Activated CD8-positive, alpha-beta memory T cell treated with anti-CD3 and anti-CD28 coated beads, Interleukin-2, amount 50 U/mL, for 1 hour (primary cell): ENCODE data around the gene ATF7.
A peak's percentile ranks its signal among the peaks of the same experiment; 100 is the strongest.
"Not testable (repeated sequence)": the region's sequence is repeated elsewhere in the genome, so short reads cannot be mapped to it uniquely, and the experiment has no call there.

Source experiments
- DNase-seq: peaks from one replicate; pipeline ENCODE4 v3.0.0-alpha.2; 2020; ENCODE audit errors: extremely low read depth

Gene ATF7

DNA sequence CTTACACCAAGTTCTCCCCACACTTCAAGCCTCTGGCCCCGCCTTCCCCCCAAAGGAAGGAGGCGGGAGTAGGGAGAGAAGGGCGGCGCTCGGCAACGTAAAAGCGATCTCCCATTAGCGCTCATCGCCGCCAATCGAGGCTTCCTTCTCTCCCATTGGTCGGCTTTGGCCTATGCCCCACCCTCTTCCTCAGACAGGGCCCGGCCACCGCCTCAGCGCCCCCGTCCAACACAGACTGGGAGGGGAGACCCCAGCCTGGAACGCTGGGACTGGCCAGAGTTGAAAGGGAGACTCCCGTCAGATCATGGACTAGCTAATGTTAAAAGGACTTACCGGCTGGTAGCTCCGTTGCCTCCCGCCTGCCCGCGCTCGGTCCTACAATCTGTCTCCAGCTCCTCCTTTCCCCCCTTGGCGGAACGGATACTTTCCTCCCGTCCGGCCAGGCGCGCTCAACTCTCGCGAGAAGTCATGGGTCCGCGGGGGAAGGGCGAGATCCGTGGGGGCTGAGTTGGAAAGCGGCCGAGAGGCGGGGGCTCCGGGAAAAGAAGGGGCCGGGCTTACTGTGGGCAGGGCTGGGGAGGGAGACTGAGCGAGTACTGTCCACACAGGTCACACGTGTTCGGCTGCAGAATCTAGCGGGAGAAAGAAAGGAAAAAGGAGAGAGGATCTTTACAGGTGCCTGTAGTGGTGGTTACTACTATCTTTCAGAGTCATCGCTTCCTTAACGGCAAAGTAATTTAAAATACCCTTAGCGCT lies at the start of gene ATF7:
Gene ATF7 (minus strand): TSS at position 437 of the 756 bp plus-strand sequence. CDS start 25,382 bp downstream, outside the sequence.
- peak; percentile 91 for DNase-seq

DNA sequence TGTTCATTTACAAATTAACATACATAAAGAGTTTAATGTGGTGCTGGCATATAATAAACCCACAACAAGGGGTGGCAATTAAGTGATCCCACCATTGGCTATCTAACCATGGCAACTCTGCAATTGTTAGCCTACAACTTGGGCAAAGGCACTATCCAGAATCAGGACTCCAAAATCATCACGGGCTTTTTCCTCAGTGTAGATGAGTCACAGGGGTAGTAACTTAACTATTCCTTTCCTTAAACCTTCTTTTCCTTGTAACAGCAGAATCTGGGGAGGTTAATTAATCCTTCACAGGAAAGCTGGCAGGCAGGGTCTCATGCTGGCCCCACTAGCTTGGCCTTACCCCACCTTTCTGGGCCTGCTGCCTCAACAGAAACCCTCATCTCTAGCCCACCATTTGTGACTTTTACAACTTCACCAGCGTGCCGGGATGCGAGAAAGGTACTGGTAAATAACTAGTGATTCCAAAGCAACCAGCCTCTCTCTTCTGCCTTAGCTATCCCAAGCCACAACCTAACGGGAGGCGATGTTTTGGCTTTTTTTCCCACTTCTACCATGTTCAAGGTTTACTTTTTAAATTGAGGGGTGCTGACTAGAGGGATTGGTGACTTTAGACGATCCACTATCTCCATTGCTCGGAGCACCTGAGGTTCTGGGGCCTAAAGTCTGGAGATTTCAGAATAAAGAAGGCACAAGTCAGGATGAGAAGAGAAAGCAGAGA lies 49.0 kb upstream of the ATF7 start:
- DNase-seq, result no peak

DNA sequence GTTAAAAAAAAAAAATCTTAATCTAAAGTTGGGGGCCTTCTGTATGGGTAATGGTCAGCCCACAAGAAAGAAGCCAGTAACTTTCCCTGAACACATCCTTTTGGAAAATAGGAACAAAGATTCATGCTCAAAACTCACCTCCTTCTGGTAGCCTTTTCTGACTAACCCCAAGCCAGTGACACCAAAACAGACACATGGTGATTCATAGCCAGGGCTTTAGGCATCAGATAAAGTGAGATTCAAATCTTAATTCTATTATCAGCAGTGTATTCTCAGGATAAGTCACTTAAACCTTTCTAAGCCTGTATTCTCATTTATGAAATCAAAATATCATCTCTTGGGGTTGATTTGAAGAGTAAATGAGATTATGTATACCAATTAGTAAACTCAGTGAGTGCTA lies 44.8 kb upstream of the ATF7 start:
- DNase-seq, result no peak

DNA sequence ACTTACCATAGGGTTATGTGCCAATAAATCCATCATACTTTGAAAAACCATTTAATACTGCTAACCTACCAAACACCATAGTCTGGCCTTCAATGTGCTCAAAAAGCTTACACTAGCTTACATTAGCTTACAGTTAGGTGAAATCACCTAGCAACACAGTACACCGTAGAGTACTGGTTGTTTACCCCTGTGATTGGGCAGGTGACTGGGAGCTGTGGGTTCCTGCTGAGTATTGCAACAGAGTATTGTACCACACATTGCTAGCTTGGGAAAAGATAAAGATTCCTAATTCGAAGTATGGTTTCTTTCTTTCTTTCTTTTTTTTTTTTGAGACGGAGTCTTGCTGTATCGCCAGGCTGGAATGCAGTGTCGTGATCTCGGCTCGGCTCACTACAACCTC lies 44.1 kb upstream of the ATF7 start:
- no peak for DNase-seq

DNA sequence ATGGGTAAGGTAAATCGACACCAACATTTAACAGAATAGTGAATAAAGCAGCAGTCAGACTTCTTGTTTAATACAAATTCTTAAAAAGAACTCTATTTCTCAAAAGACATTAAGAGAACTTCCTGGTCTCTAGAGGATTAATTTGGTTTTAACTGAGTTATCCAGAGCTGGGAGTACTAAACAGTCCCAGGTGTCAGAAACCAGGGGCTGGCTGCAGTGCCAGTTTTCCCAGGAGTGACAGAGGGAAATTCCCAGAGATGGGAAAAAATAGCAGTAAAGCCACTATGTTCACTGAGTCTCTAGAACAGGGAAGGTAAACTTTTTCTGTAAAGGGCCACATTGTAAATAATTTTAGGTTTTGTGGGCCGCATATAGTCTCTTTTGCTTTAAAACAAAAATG lies 40.9 kb upstream of the ATF7 start:
- no peak for DNase-seq

DNA sequence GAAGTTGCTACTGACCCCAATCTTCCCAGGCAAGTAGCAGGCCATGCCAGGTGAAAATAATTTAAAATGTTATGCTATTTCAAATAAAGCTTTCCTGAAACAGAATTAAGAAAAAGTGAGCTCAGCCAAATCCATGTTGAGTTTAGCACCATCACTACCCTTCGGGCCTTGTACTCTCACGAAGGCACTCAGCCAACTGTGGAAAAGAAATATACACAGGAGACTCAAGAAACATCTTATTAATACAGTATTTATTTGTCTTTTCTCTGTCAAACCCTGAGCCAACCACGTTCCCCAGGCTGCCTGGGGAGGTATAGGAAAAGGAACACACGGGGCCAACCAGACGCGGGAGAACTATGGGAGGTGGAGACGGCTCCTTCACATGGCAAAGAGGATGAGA lies 38.8 kb upstream of the ATF7 start:
- DNase-seq, result no peak

DNA sequence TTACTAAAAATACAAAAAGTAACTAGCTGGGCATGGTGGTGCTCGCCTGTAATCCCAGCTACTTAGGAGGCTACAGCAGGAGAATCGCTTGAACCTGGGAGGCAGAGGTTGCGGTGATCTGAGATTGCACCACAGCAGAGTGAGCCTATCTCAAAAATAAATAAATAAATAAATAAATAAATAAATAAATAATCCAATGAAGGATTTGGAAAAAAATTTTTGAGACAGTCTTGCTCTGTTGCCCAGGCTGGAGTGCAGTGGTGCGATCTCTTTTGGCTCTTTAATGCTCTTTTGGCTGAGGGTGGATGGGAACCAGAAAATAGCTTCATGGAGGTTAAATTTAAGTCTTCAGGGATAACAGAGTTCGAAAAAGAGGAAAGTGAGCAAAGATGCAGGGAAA lies 38.0 kb upstream of the ATF7 start:
- DNase-seq, result no peak

DNA sequence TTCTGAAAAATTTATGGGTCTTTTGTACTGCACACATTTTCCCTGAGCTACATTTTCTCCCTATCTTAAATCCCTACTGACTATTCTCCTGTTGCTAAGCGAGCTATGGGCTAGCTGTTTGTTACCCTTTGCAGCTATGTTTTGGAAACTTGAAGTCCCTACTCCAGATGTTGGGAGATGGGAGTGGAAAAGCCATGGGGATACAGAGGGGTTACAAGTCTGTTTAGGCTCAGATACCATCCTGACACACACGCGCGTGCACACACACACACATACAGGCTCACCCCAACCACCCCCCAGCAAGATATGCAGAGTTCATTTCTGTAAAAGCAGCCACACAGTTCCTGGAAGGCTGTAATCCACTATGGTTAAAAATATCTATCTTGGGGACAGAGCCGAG lies 33.9 kb upstream of the ATF7 start:
- DNase-seq, result no peak

DNA sequence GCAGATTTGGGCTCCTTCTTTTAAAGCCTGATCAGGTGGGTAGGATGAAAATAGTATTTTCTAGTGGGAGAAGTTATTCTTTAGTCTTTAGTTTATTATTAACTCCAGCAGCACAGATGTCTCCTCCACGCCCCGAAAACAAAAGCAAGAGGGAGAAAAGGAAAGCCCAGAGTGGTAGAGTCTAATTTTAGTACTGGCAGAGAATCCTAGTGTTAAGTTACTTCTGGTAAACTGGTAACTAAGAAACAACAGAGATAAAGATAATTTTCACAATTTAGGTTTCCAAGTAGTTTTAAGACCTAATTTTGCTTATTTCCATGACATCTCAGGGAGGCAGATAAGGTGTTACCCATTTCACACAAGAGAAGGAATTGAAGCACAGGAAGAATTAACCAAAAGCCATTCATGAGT lies 33.4 kb upstream of the ATF7 start:
- DNase-seq, result no peak

DNA sequence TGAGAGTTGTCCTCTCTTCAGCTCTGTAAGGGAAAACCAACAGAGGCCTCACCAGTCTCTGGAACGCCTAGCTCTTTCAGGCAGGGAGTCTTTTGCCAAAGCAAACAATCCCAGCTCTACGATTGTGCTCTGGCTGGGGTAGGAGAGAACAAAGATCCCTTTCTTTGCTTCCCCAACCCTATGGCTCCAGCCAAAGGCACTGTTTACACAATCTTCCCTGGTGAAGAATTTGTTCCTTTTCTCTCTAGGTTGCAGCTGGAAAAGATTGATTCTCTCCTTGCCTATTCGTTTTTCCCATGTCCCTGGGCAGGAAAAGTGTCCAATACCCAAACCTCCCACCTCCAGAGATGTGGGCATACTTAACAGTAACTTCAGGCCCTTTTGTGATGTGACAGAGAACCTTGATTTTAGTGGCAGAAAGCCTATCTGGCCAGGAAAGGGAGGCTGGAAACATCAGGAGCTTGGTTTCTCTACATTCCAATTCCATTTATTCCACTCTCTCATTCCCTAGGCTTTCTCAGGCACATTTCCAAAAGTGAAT lies 32.9 kb upstream of the ATF7 start:
- no peak for DNase-seq

DNA sequence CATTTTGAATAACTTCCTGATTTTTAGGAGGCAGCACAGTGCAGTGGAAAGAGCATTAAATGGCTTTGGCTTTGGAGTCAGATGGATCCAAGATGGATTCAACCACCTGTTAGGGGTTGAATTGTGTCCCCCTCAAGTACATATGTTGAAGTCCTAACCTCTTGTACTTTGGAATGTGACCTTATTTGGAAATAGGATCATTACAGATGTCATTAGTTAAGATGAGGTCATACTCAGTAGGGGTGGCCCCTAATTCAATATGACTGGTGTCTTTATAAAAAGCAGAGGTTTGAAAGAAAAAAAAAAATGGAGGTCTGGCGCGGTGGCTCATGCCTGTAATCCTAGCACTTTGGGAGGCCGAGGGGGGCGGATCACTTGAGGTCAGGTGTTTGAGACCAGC lies 30.9 kb upstream of the ATF7 start:
- DNase-seq, result no peak

DNA sequence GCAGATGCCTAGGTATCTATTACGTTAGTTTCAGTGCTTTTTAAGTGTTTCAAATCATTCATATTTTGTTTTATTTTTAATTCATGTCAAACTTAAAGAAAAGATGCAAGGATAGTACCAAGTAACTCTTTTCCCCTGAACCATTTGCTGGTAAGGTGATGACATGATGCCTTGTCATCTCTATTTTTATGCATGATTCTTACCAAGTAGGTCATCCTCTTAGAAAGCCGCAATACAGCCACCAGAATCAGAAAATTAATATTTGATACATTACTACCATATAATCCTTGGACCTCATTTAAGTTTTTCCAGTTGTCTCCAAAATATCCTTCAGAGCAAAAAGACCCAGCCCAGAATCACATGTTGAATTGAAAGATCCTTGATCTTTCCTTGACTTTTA lies 27.4 kb upstream of the ATF7 start:
- DNase-seq, result no peak

DNA sequence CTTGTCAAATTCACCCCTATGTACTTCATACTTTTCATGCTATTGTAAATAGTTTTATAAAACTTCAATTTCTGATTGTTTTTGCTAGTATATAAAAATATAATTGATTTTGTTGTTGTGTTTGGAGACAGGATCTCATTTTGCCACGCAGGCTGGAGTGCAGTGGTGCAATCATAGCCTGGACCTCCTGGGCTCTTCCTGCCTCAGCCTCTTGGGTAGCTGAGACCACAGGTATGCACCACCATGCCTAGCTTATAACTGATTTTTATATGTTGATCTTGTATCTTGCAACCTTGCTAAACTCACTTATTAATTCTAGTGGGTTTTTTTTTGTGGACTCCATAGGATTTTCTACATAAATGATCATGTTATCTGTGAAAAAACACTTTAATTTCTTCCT lies 26.2 kb upstream of the ATF7 start:
- DNase-seq, result no peak

DNA sequence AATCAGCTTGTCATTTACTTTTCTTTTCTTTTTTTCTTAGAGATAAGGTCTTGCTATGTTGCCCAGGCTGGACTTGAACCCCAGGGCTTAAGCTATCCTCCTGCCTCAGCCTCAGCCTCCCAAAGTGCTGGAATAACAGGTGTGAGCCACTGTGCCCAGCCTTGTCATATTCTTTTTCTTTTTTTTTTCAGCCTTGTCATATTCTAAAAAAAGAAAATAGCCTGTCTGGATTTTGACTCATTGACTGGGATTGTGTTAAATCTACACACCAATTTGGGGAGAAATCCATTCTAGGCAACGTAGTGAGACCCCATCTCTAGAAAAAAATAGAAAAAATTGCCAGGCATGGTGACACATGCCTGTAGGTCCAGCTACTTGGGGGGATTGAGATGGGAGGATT lies 25.6 kb upstream of the ATF7 start:
- no peak for DNase-seq

DNA sequence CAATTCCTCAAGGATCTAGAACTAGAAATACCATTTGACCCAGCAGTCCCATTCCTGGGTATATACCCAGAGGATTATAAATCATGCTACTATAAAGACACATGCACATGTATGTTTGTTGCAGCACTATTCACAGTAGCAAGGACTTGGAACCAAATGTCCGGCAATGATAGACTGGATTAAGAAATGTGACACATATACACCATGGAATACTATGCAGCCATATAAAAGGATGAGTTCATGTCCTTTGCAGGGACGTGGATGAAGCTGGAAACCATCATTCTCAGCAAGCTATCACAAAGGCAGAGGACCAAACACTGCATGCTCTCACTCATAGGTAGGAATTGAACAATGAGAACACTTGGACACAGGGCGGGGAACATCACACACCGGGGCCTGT lies 20.1 kb upstream of the ATF7 start:
- not testable (repeated sequence) for DNase-seq

DNA sequence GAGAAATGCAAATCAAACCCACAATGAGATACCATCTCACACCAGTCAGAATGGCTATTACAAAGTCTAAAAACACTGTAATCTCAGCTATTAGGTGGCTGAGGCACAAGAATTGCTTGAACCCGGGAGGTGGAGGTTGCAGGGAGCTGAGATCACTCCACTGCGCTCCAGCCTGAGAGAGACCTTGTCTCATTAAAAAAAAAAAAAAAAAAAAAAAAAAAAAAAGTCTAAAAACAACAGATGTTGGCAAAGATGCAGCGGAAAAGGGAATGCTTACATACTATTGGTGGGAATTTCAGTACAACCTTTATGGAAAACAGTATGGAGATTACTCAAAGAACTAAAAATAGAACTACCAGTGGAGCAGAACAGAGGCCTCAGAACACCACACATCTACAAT lies 19.0 kb upstream of the ATF7 start:
- no peak for DNase-seq

DNA sequence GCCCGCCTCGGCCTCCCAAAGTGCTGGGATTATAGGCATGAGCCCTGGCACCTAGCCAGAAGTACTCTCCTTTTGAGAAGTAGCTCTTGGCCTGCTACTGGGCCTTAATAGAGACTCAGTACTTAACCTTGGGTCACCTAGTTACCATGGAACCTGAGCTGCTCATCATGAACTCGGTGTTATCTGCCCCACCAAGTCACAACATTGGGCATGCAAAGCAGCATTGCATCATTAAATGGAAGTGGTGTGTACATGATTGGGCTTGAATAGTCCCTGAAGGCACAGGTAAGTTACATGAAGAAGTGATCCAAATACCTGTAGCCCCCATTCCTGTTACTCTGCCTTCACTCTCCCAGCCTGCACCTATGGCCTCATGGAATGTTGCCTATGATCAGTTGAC lies 18.0 kb upstream of the ATF7 start:
- DNase-seq, result no peak

DNA sequence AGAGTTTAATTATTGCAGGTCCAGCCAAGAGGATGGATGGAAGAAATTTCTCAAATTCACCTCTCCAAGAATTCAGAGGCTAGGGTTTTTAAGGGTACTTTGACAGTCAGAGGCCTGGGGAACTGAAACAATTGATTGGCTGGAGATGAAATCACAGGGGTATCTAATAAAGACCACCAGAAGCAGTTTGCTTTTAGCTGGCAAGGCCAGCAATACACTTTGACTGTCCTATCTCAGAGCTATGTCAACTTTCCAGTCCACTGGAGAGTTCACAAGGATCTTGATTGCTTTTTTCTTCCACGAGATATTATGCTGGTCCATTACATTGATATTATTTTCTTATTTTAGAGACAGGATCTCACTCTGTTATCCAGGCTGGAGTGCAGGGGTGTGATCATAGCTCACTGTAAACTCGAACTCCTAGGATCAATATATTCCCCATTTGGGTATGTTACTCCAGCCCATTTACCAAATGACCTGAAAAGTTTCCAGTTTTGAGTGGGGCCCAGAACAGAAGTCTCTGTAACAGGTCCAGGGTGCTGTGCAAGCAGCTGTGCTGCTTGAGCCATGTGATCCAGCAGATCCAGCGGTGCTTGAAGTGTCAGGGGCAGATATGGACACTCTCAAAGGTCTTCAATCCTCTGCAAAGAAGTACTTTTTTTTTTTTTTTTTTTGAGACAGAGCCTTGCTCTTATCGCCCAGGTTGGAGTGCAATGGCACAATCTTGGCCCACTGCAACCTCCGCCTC lies 17.2 kb upstream of the ATF7 start:
- DNase-seq, result no peak

DNA sequence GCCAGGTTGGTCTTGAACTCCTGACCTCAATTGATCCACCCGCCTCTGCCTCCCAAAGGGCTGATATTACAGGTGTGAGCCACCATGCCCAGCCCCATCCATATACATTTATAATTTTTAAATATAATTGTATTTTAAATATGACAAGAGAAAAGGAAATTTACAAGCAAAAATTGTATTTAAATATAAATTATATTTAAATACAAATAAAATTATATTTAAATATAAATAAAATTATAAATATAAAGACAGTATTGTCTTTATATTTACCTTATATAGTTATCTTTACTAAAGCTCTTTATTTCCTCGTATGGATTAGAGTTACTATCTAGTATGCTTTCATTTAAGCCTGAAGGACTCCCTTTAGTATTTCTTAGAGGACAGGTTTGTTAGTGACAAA lies 11.9 kb upstream of the ATF7 start:
- DNase-seq, result no peak

DNA sequence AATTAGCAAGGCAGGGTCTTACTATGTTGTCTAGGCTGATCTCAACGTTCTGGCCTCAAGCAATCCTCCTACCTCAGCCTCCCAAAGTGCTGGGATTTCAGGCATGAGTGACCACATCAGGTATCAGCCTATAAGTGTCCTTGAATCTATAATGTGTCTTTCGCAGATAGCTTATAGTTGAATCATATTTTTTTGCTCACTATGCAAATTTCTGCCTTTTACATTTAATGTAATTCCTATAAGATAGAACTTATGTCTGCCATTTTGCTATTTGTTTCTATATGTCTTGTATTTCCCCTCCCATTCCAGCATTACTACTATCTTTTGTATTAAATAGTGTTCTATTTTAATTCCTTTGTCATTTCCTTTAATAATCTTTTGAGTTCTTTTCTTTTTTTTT lies 10.5 kb upstream of the ATF7 start:
- DNase-seq, result no peak

DNA sequence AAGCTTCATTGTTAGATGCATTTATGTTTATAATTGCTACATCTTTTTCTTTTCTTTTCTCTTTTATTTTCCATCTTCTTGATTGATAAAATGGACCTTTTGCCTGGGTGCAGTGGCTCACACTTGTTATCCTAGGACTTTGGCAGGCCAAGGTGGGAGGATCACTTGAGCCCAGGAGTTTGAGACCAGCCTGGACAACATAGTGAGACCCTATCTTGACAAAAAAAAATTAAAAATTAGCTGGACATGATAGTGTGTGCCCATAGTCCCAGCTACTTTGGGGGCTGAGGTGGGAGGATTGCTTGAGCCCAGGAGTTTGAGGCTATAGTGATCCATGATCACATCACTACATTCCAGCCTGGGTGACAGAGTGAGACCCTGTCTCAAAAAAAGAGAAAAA lies 9.5 kb upstream of the ATF7 start:
- not testable (repeated sequence) for DNase-seq

DNA sequence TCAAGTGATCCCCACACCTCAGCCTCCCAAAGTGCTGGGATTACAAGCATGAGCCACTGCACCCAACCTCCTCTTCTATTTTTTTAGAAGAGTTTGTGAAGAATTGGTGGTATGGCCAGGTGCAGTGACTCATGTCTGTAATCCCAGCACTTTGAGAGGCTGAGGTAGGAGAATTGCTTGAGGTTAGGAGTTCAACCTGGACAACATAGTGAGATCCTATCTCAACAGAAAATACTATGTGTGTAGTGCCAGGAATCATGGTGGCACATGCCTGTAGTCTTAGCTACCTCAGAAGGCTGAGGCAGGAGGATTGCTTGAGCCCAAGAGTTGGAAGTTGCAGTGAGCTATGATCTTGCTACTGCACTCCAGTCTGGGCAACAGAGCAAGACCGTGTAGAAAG lies 5.5 kb upstream of the ATF7 start:
- DNase-seq, result no peak

DNA sequence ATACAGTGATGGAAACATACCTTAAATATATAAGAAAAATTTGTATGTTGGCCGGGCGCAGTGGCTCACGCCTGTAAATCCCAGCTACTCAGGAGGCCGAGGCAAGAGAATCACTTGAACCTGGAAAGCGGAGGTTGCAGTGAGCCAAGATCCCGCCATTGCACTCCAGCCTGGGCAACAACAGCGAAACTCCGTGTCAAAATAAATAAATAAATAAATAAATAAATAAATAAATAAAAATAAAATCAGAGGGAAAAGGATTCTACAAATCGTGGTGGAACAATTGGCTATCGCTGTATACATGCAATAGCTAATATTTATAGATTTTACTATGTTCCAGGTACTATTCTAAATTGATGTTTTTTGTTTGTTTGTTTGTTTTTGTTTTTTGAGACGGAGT lies 1.7 kb upstream of the ATF7 start:
- no peak for DNase-seq
